Suprapubic skin (tissue), 3 donors: Measurements from ENCODE around the gene FANCE.

Experiments used
- CTCF ChIP-seq, 2 donors: fragments of 200-600 bp in 1 of 2; fragments of 450-650 bp in 1 of 2; sonication (generic) in 1 of 2; IDR thresholded peaks; one replicate each; pipeline ENCODE4 v1.5.1; 2016 to 2019; ENCODE audit warnings: antibody characterized with exemption in 2 of 2, mild to moderate bottlenecking in 1 of 2, moderate library complexity in 1 of 2
- POLR2AphosphoS5 ChIP-seq, 3 donors: sonication (generic); formaldehyde crosslinking; IDR thresholded peaks; one replicate each; pipeline ENCODE4 v1.6.1; 2017; ENCODE audit warnings: antibody characterized with exemption in 3 of 3

- no peak for TF ChIP-seq CTCF (IDR thresholded peaks at IDR 0.05)
- no peak for TF ChIP-seq POLR2AphosphoS5 (IDR thresholded peaks at IDR 0.05)
Observed at GRCh38 chr6:35475573-35475972, 23.4 kb downstream of the FANCE start.
